Heart left ventricle (tissue), 13 donors: Measurements from ENCODE around the gene SELE.

Experiments
- CTCF ChIP-seq, 12 donors: fragments of 200-600 bp; sonication (generic) in 4 of 12; IDR thresholded peaks; one replicate each; pipeline versions ENCODE4 v1.5.0 to v1.8.0; 2018 to 2022; ENCODE audit warnings: antibody characterized with exemption in 12 of 12, mild to moderate bottlenecking in 5 of 12
- POLR2A ChIP-seq, 2 donors: fragments of 450-650 bp; IDR thresholded peaks; one replicate each; pipeline ENCODE4 v1.6.1; 2017; ENCODE audit warnings: antibody characterized with exemption in 2 of 2, mild to moderate bottlenecking in 2 of 2, moderate library complexity in 2 of 2
- donor health status: ischemic (EF 13 %, LVEDD 7.1; RV severe dilation, severe dysfunction).
- donor health status: DM: no; HTN: yes; CAD: no.
- donor health status: DM: no; HTN: no; CAD: no.
- donor health status: ischemic (EF 25% LVEDD 6.9; RV normal size, moderate dysfunction).
- donor health status: ischemic (EF 25% LVEDD 5.7; RV mildly dilated, moderate dysfunction).
- donor health status: ischemic (EF 35%, LVEDD 5.7; RV mildly dilated, moderate dysfunction).
- donor health status: nonischemic (EF 11% LVEDD 7.7; RV severe dilation, severe dysfunction).
- donor health status: DM: yes; HTN: yes; CAD: no.
- donor health status: PGD.
- donor health status: ischemic (EF 29% LVEDD 5.4; RV normal size, mild dysfunction).
- donor health status: nonischemic (EF 23%, LVEDD 6.1; RV moderate dilation, normal function).

GRCh38 chr1:169733924-169734323 is at the start of gene SELE:
- TF ChIP-seq CTCF (IDR thresholded peaks at IDR 0.05) (no peak), POLR2A (IDR thresholded peaks at IDR 0.05) (no peak)
